OCI-M1 (cell line): Measurements from ENCODE around the gene ARMC8.

Source experiments
- DNase-seq: peaks from one replicate; lab custom pipeline; 2025; lab: John Stamatoyannopoulos, UW

Gene ARMC8

GRCh38 chr3:138253609-138254008 is 66.5 kb downstream of the ARMC8 start:
- DNase-seq, result no peak

GRCh38 chr3:138254216-138254615 is 67.1 kb downstream of the ARMC8 start:
- DNase-seq, result no peak

GRCh38 chr3:138256022-138256421 is 68.9 kb downstream of the ARMC8 start:
- DNase-seq, result no peak

- DNase-seq, result no peak
Measured at GRCh38 chr3:138257986-138258385, 70.9 kb downstream of the ARMC8 start.

GRCh38 chr3:138259126-138259525 is 72.0 kb downstream of the ARMC8 start:
- no peak for DNase-seq

- no peak for DNase-seq
Measured at GRCh38 chr3:138260611-138261010, 73.5 kb downstream of the ARMC8 start.

- no peak for DNase-seq
Measured at GRCh38 chr3:138263104-138263503, 76.0 kb downstream of the ARMC8 start.

- no peak for DNase-seq
Measured at GRCh38 chr3:138265745-138266144, 78.6 kb downstream of the ARMC8 start.

GRCh38 chr3:138267083-138267482 is 80.0 kb downstream of the ARMC8 start:
- no peak for DNase-seq

- DNase-seq, result no peak
Measured at GRCh38 chr3:138270245-138270644, 83.1 kb downstream of the ARMC8 start.

- DNase-seq, result peak; percentile 3
Measured at GRCh38 chr3:138271189-138271794, 84.2 kb downstream of the ARMC8 start.

- DNase-seq, result no peak
Measured at GRCh38 chr3:138281561-138281960, 94.5 kb downstream of the ARMC8 start.

GRCh38 chr3:138282836-138283235 is 95.7 kb downstream of the ARMC8 start:
- DNase-seq, result no peak

- DNase-seq, result no peak
Measured at GRCh38 chr3:138284079-138284478, 97.0 kb downstream of the ARMC8 start.

- no peak for DNase-seq
Measured at GRCh38 chr3:138284957-138285477, 97.9 kb downstream of the ARMC8 start.

GRCh38 chr3:138289260-138289659 is 102.2 kb downstream of the ARMC8 start:
- DNase-seq, result no peak

- no peak for DNase-seq
Measured at GRCh38 chr3:138289701-138290100, 102.6 kb downstream of the ARMC8 start.

- no peak for DNase-seq
Measured at GRCh38 chr3:138296639-138297038, 109.5 kb downstream of the ARMC8 start.

GRCh38 chr3:138297059-138297607 is 110.0 kb downstream of the ARMC8 start:
- no peak for DNase-seq

- DNase-seq, result no peak
Measured at GRCh38 chr3:138297876-138298275, 110.8 kb downstream of the ARMC8 start.

GRCh38 chr3:138300647-138301046 is 113.5 kb downstream of the ARMC8 start:
- DNase-seq, result no peak

GRCh38 chr3:138303474-138303873 is 116.4 kb downstream of the ARMC8 start:
- DNase-seq, result no peak

GRCh38 chr3:138307899-138308298 is 120.8 kb downstream of the ARMC8 start:
- peak; percentile 31 for DNase-seq

GRCh38 chr3:138308783-138309182 is 121.7 kb downstream of the ARMC8 start:
- no peak for DNase-seq
